ENCODE data around the gene PTPRM. TPM values are rescaled to one million over a fixed set of nuclear protein-coding genes. Genes with fewer than 3 reads are reported as not detected.

Gene PTPRM
- total and polyA plus RNA-seq, 2 of the 8 experiments (the other 6 are each of a cell fraction or from before 2014, with no cell fraction given) = 4.1 to 7.0 TPM

- TF ChIP-seq ASH2L (IDR thresholded peaks at IDR 0.05; ENCODE audit: low read length) (no peak), RBBP5 (IDR thresholded peaks at IDR 0.05; ENCODE audit: borderline replicate concordance, low read depth, low read length) (no peak), POLR2A (IDR thresholded peaks at IDR 0.05; ENCODE audit: control extremely low read depth in 1 of 2, low read depth in 2 of 2, low read length in 2 of 2) (no peak), SP2 (IDR thresholded peaks at IDR 0.05; ENCODE audit: low read length) (no peak), MAX (IDR thresholded peaks at IDR 0.05) (no peak), YY1 (IDR thresholded peaks at IDR 0.05; ENCODE audit: low read depth, low read length) (no peak)
- TF ChIP-seq, protein P1, sequence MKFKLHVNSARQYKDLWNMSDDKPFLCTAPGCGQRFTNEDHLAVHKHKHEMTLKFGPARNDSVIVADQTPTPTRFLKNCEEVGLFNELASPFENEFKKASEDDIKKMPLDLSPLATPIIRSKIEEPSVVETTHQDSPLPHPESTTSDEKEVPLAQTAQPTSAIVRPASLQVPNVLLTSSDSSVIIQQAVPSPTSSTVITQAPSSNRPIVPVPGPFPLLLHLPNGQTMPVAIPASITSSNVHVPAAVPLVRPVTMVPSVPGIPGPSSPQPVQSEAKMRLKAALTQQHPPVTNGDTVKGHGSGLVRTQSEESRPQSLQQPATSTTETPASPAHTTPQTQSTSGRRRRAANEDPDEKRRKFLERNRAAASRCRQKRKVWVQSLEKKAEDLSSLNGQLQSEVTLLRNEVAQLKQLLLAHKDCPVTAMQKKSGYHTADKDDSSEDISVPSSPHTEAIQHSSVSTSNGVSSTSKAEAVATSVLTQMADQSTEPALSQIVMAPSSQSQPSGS (IDR thresholded peaks at IDR 0.05; ENCODE audit: low read length) = no peak
Measured at GRCh38 chr18:7521226-7521856, 45.8 kb upstream of the PTPRM start (continued).
